GM18858 (cell line): ENCODE results near the gene LY9.
"Not testable (repeated sequence)": the region's sequence is repeated elsewhere in the genome, so short reads cannot be mapped to it uniquely, and the experiment has no call there.

ENCODE experiments used
- ATAC-seq: cut with Tn5 transposase; IDR thresholded peaks from one replicate; pipeline ENCODE4 v1.9.1; 2021; ENCODE audit not compliant: unreplicated experiment

LY9 gene

GRCh38 chr1:160774886-160775719 is 20.9 kb upstream of the LY9 start:
- no peak for ATAC-seq

GRCh38 chr1:160776178-160776577 is 19.8 kb upstream of the LY9 start:
- ATAC-seq: peak; percentile 52

GRCh38 chr1:160777486-160778089 is 18.4 kb upstream of the LY9 start:
- no peak for ATAC-seq

GRCh38 chr1:160778976-160779375 is 17.0 kb upstream of the LY9 start:
- no peak for ATAC-seq

GRCh38 chr1:160779626-160780397 is 16.2 kb upstream of the LY9 start:
- no peak for ATAC-seq

- no peak for ATAC-seq
These were observed 15.6 kb upstream of the LY9 start for GRCh38 chr1:160780398-160780755.

GRCh38 chr1:160781186-160781766 is 14.7 kb upstream of the LY9 start:
- no peak for ATAC-seq

GRCh38 chr1:160781914-160782689 is 13.9 kb upstream of the LY9 start:
- ATAC-seq: peak; percentile 84

- ATAC-seq: not testable (repeated sequence)
These were observed 12.8 kb upstream of the LY9 start for GRCh38 chr1:160782988-160783765.

GRCh38 chr1:160789051-160789701 is 6.8 kb upstream of the LY9 start:
- no peak for ATAC-seq

- ATAC-seq: peak; percentile 75
These were observed 6.0 kb upstream of the LY9 start for GRCh38 chr1:160789702-160790611.

GRCh38 chr1:160794376-160794775 is 1.6 kb upstream of the LY9 start:
- no peak for ATAC-seq

GRCh38 chr1:160797271-160797709 is 1.3 kb downstream of the LY9 start:
- ATAC-seq: no peak

- no peak for ATAC-seq
These were observed 1.9 kb downstream of the LY9 start for GRCh38 chr1:160797861-160798273.

- ATAC-seq: no peak
These were observed 2.5 kb downstream of the LY9 start for GRCh38 chr1:160798439-160798838.

- ATAC-seq: no peak
These were observed 3.7 kb downstream of the LY9 start for GRCh38 chr1:160799641-160800040.

- ATAC-seq: no peak
These were observed 4.2 kb downstream of the LY9 start for GRCh38 chr1:160800142-160800541.

GRCh38 chr1:160800645-160801408 is 4.9 kb downstream of the LY9 start:
- ATAC-seq: no peak
